H1 (cell line): ENCODE measurements around the gene PLEK. TPM values are rescaled to one million over a fixed set of nuclear protein-coding genes. Genes with fewer than 3 reads are reported as not detected.

Source experiments
- EZH2 ChIP-seq: fragments of 200-600 bp; sonication (generic); IDR thresholded peaks from 2 replicates; pipeline ENCODE4 v1.7.1; 2012; ENCODE audit warnings: low read depth, mild to moderate bottlenecking, moderate library complexity, low read length, inconsistent platforms; ENCODE audit not compliant: severe bottlenecking
- HDAC2 ChIP-seq, 2 experiments: fragments of 300-600 bp in 1 of 2; sonication (generic) in 1 of 2; IDR thresholded peaks; 2 replicates each; pipeline ENCODE4 v1.6.1; 2011 to 2012; ENCODE audit warnings: low read depth in 2 of 2, low read length in 2 of 2, mild to moderate bottlenecking in 2 of 2, moderate library complexity in 2 of 2, borderline replicate concordance in 1 of 2, inconsistent platforms in 1 of 2
- MAX ChIP-seq: IDR thresholded peaks from 2 replicates; pipeline ENCODE4 v1.6.1; 2012; ENCODE audit warnings: inconsistent platforms
- SRF ChIP-seq: IDR thresholded peaks from 2 replicates; pipeline ENCODE4 v1.6.1; 2011; ENCODE audit warnings: mild to moderate bottlenecking, low read depth, low read length, moderate library complexity
- SUZ12 ChIP-seq: fragments of 200-600 bp; sonication (generic); IDR thresholded peaks from 2 replicates; pipeline ENCODE4 v1.6.1; 2012; ENCODE audit warnings: mild to moderate bottlenecking, inconsistent platforms, low read length, moderate library complexity, mixed read lengths
- polyA plus RNA-seq, 7 experiments: library from polyadenylated mRNA; depleted of rRNA in 3 of 7; stranded (reverse) in 5 of 7; unstranded in 2 of 7; fragments of >200 nt in 5 of 7; fragments of 200-250 nt in 2 of 7; gene quantifications; 1 replicate in 5 of 7; 2 replicates in 1 of 7; 4 replicates in 1 of 7; pipeline versions ENCODE4 v1.2.1 to v1.2.3, GENCODE V29; 2011 to 2013; ENCODE audit warnings: missing spikeins in 2 of 7, mixed read lengths in 2 of 7
- total RNA-seq: library from RNA; stranded (reverse); fragmentation: NEBNext Ultra II Directional; extraction: Animal tissue kit (Norgen Biotek cat#: 25700); gene quantifications from 2 replicates; pipeline ENCODE4 v1.2.1, GENCODE V29; 2021

PLEK gene
- total and polyA plus RNA-seq, 2 of the 8 experiments (the other 6 are each of a cell fraction or from before 2014, with no cell fraction given) = not detected

GRCh38 chr2:68362749-68363148 is 2.3 kb upstream of the PLEK start (continued):
- TF ChIP-seq HDAC2 (IDR thresholded peaks at IDR 0.05; ENCODE audit: borderline replicate concordance in 1 of 2, low read depth in 2 of 2, low read length in 2 of 2) = no peak
- TF ChIP-seq SUZ12 = no peak
- TF ChIP-seq SRF = no peak
- no peak for TF ChIP-seq EZH2
- no peak for TF ChIP-seq MAX
